GM21786 (cell line): ENCODE measurements around the gene NKX1-1.
"Not testable (repeated sequence)": the region's sequence is repeated elsewhere in the genome, so short reads cannot be mapped to it uniquely, and the experiment has no call there.

ENCODE experiments used
- ATAC-seq: cut with Tn5 transposase; IDR thresholded peaks from one replicate; pipeline ENCODE4 v1.9.1; 2021; ENCODE audit not compliant: unreplicated experiment

NKX1-1 gene

DNA sequence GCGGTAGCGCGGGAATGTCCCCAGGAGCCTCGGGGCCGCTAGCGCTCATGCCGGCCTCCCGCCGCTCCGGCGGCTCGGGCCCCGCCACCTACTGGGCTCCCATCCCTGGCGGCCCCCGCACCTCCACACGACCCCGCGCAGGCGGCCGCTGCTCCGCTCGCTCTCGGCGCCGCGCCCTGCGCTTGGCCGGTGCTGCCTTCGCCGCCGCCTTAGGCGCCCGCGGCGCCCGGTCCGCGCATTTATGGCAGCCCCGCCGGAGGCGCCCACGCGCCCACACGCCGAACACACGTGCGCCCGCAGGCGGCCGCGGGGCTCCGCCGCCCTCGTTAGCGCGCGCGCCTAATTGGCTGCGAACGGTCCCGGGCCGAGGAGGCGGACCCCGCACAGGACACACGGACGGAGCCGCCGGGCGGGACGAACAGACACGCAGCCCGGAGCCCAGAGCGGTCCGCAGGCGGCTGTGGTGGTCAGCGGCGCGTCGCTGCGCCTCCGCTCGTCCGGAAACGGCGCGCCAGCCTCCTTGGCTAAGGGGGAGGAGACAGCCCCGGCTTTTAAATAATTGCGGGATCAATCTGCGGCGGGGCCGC lies at the start of gene NKX1-1:
Gene NKX1-1, minus strand, starts transcription at position 49 of the 587 bp plus-strand sequence. Its CDS starts 0 bp downstream, at position 49.
- ATAC-seq, result no peak

DNA sequence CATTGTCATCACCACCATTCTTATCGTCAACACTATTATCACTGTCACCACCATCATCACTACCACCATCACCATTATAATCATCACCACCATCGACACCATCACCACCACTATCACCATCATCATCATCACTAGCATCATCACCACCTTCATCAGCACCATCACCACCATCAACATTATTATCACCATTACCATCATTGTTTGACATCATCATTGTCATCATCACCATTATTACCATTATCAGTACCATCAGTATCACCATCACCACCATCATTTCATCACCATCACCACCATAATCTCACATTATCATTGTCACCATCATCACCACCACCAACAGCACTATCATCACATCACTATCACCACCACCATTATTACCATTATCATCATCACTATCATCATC lies 47.5 kb upstream of the NKX1-1 start:
- ATAC-seq, result no peak

DNA sequence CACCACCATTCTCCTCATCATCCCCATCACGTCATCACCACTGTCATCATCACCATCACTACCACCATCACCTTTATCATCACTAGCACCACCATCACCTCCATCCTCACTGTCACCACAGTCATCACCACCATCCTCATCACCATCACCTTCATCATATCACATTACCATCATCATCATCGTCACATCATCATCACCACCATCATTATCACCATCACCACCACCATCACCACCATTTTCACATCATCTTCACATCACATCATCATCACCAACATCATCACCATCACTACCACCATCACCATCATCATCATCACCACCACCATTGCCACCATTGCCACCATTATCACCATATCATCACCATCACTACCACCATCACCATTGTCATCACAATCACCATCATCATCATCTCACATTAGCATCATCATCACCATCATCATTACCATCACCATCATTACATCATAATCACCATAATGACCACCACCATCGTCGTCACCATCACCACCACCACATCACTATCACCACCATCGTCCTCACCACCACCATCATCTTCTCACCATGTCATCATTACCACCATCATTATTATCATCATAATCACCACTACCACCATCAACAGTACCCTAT lies 46.3 kb upstream of the NKX1-1 start:
- ATAC-seq, result no peak

DNA sequence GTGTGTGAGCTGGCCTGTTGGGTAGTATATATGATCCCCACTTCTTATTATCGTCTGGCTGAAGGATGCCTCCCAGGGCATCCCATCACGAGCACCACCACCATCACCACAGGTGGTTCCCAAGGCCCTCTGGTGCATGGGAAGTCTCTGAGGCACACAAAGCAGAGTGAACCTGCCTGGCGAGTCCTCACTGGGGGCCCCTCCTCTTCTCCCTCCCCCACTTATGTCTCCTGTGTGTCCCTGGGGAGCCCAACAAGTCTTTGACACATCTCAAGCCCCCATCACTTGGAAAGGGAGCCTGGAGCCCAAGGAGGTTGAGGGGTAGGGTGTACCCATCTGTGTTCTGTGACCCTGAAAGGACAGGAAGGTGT lies 45.5 kb upstream of the NKX1-1 start:
- no peak for ATAC-seq

DNA sequence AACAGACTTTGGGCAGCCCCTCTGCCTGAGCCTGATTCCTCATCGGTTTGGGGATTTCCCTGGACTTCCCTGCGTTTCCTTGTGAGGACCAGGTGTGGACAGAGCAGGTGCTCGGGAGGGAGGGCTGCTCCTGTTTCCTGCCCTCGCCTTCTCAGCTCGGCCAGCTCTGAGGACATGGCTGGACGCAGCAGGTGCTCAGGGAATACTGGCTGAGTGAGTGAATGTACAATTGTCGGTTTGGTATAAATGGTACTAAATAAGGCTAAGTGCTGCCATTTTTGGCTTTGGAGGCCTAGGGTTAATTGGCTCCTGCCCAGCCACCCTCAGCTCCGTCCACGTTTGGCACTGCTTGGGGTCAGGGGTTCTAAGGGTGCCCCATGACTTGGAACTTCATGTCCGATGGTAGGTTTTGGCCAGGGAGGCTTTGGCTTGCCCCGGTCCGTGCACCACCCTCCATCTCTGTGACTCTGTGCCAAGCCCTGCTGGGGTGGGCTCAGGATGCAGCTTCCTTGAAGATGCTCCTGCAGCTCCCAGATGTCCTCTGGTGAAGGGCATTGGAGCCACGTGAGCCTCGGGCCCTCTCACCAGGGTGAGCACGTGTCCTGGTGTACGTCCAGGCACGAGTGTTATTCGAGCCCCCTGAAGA lies 45.0 kb upstream of the NKX1-1 start:
- no peak for ATAC-seq

DNA sequence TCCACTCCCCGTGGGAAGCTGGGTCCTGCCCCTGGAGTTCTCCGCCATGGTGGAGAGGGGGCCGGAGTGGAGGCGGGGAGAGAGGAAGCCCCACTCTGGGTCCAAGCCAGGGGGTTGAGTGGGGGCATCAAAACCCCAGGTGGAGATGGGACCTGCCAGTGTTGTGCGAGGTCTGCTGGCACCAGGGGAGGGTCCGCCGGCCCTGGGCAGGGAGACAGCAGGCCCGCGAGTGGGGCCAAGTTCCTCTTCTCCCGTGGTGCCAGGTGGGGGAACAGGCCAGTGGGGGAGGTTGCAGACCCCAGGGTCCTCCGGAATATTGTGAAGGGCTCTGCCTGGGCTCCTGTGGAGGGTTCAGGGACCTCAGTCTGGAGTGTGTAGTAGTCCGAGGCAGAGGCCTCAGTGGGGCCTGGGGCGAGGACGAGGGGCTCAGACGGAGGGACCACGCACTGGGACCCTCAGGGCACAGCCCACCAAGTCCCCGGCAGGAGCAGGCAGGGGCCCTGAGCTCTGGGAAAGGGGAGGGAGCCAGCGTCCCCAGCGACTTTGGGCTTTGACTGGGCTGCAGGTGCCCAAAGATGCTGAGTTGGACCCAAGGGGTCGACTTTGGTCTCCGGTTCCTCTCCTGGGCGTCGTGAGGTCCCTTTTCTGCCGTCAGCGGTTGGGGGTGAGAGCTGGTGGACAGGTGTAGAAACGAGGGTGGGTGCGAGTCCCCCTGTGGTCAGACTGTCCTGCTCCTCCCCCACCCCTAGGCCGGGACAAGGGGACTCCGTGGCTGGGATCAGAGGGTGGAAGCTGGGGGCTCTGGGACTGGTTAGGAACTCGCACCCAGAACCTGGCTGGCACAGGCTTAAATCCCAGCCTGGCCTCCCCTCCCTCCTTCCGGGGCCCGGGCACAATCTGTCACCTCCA lies 43.8 kb upstream of the NKX1-1 start:
- no peak for ATAC-seq

DNA sequence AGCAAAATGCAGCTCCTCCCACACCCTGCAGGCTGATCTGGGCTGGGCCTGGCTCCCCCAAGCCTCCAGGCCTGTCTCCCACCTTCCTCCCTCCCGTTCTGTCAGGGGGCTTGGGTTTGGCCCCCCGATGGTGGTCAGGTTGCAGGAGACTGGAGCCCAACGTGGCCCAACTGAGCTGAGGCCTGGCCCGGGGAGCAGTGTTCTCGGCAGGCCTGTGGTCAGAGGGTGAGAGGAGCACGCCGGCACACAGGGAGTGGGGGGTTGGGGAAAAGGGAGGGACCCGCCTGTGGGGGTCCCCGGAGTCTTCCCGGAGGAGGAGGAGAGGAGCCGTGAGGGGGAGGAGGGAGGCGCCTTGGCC lies 43.2 kb upstream of the NKX1-1 start:
- no peak for ATAC-seq

DNA sequence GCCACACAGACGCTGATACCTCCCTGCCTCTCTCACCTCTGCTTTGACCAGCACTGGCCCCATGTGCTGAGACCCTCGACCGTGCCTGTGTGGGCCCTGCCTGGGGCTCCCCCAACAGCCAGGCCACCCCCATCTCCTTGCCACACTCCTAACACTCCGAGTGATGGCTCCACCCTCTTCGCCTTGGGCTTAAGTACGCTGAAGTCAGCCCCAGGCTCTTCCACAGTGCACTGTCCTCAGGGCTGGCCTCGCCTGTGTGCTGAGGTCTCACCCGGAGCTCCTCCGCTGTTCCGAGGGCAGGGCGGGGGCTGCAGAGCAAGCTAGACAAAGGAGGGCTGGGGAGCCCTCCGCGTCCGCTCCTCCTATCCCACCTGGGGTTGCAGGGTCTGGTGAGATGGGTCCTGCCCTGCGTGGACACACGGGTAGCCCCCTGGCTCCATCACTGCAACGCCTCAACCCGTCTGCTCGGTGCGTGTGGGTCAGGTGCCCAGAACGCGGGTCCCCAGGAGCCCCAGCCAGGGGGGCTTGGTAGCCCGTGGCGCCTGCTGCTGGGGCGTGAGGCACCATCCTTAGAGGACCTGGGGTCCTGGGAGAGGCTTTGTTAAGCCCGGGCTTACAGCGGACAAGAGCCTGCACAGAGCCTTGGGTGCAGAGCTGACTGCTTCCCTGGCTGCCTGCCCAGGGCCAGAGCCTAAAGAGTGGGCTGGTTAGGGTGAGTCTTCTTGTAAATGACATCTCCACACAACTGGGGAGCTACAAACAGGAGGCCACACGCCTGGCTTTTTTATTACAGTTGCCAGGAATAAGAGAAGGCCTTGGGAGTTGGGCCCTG lies 42.6 kb upstream of the NKX1-1 start:
- no peak for ATAC-seq

DNA sequence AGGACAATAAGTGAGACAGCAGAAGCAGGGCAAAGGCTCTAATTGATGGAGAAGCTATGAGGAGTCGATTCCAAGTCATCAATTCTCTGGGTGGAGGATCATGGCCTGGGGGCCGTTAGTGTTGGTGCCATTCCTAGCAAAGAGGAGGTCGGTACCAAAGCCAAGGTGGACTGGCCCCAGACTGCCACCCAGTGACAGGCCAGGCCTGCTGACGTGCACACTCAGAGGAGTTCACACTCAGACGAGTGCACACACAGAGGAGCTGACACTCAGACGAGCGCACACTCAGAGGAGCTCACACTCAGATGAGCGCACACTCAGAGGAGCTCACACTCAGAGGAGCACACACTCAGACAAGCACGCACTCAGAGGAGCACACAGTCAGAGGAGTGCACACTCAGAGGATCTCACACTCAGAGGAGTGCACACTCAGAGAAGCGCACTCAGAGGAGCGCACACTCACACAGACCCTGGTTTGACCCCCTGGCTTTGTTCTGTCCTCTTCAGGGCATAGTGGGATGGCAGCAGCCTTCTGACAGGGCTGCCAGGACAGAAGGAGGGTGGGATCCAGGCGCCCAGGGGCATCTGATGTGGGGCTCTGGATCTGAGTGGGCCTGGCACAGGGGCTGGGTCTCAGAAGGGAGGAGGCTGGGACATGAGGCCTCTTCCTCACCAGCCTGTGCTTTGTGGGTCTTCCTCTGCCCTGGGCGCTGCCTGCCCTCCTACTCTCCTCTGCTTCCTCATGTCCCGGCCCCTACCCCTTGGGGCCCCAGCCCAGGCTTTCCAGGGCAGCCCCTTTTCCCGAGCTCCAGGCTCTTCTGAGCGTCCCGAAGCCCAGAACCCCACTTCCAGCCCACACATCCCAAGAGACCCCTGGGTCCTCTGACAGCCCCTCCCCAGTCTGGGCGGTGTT lies 41.7 kb upstream of the NKX1-1 start:
- ATAC-seq, result no peak

DNA sequence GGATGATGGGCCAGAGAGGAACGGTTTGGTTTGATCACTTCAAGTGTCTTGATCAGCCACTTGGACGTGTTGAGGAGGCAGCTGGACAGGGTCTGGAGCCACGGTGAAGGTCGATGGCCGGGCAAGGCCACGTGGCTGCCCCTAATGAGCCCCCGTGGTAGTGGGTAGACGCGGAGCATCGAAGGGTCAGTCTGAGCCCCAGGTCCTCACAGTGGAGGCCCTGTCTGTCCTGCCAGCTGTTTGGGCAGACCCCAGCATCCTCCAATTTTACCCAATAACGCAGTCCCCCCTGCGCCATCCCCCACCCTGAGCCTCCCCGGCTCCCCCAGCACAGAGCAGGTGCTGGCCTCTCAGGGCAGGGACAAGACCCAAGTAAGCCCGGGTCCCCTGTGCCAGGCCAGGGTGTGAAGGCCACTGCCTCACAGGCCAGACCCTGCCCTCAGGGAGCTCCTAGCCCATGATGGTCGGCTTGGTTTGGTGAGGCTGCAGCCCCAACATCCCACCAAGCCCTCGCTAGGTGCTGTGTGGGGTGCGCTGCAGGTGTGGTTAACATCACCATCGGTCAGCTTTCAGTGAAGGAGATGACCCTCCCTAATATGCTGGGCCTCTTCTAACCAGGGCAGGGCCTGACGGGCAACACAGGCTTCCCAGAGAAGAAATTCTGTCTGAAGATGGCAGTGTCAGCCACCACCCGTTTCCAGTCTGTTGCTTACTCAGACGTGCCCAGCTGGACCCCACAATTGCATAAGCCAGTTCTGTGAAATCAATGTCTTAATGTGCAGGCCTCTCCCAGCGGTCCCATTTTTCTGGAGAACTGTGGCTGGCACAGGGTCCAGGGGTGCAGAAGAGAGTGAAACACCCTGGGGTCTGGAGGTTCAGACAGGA lies 40.5 kb upstream of the NKX1-1 start:
- ATAC-seq, result no peak

DNA sequence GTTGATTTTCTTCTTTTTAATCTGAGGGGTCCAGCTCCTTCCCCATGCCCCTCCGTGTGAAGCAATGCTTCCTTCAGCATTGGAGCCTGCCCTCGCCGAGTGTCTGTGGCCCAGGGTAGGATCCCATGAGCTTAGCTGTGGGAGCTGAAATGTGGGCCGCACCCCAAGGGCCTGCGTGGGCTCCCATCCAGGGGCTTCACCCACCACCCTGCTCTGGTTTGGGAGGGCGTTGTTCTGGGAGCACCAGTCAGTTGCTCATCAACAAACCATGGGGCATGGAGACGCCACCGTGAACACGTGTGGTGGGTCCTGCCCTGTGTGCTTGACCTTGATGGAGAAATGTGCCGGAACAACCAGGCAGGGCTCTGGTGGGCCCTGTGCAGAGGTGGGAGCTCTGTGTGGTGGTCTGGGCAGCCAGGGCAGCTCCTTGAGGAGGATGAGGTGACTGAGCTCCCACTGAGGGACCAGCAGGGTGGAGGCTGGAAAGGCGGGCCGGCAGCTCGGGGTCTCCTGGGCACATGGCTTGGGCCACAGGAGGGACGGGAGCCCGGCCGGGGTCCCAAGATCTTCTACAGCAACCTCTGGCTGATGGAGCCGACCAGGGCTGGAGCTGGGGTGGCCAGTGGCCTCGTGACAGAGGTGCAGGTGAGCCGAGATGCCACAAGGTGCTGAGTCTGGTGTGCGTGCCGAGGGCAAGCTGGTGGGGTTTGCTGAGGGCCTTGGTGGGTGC lies 39.6 kb upstream of the NKX1-1 start:
- ATAC-seq, result no peak

DNA sequence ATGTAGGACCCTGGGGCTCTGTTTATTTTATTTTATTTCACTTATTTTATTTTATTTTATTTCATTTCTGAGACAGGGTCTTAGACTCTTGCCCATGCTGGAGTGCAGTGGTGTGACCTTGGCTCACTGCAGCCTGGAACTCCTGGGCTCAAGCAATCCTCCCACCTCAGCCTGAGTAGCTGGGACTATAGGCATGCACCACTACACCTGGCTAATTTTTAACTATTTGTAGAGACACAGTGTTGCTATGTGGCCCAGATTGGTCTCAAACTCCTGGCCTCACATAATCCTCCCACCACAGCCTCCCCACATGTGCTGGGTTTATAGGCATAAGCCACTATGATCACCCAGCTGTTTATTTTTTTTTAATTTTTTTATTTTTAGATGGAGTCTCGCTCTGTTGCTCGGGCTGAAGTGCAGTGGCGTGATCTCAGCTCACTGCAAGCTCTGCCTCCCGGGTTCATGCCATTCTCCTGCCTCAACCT lies 37.5 kb upstream of the NKX1-1 start:
- not testable (repeated sequence) for ATAC-seq

DNA sequence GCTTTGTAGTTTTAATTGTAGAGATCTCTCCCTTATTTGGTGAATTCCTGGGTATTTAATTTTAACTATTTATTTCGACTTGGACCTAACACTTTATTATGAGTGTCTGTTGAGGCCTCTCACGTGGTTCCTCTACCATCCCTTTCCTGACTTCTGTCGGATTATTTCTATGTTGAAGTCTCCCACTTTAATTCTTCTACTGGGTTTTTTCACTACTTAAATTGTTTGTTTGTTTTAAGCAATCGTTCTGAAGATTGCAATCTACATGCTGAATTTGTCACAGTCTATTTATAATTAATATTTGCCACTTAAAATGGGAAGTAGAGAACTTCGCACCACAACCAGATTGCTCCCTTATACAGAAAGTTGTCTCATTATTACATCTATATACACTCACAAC lies 20.8 kb upstream of the NKX1-1 start:
- no peak for ATAC-seq

DNA sequence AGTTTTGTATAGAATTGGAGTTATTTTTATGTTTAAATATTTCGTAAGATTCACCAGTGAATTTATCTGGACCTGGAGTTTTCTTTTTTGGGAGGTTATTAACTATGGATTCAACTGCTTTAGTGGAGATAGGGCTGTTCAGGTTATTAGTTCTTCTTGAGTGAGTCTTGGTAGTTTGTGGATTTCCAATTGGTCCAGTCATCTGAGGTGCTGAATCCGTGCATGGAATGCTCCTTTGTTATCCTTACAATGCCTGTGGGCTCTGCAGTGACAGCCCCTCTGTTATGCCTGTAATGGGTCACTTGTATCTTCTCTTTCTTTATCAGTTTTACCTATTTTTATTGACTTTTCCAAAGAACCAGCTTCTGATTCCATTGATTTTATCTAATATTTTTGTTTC lies 15.4 kb upstream of the NKX1-1 start:
- no peak for ATAC-seq

DNA sequence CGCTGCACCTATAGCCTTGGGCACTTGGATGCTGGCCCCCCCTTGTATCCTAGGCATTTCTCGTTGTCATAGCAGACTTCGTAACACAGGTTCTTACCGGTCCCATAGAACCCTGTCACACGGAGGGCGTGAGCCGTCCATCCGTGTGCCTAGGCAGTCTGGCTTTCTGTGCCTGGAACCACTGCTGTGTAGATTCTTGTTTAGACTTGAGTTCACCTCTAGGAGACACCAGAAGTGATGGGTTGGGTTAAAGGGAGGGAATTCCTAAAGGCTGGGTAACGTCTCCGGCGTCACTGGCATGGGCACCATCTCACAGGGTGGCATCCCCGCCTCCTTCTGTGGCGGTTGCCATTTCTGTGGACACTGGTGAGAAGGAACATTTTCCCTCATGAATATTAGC lies 13.5 kb upstream of the NKX1-1 start:
- ATAC-seq, result no peak

DNA sequence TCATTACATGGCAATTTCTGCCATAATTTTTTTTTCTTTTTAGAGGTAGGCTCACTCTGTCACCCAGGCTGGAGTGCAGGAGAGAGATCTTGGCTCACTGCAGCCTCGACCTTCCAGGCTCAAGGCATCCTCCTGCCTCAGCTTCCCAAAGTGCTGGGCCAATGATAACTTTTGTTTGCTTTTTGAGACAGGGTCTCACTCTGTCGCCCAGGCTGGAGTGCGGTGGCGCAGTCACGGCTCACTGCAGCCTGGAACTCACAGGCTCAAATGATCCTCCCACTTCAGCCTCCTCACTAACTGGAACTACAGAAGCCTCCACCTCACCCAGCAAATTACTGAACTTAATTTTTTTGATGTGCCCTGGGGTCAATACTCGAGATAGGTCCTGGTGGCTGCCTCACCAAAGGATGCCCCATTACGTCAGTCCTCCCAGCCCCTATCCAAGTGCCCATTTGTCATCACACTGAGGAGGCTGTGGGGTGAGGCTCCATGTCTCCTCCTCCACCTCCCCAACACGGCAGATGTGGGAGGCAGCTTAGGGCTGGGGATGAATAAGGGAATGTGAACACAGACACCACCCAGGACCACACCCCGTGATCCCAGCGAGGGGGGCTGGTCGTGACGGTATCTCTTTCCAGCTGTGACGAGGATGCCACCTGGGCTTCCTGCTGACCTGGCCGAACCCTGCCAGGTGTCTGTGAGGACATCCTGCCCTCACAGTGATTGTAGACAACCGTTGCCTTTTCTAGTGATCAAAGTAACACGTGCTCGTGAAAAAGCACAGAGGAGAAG lies 12.4 kb upstream of the NKX1-1 start:
- ATAC-seq, result no peak
